HG03196 (cell line): ENCODE data around the gene DNALI1.
"Not testable (repeated sequence)": the region's sequence is repeated elsewhere in the genome, so short reads cannot be mapped to it uniquely, and the experiment has no call there.

ENCODE experiments used
- ATAC-seq: cut with Tn5 transposase; IDR thresholded peaks from one replicate; pipeline ENCODE4 v1.9.1; 2021; ENCODE audit not compliant: unreplicated experiment

Gene DNALI1

GRCh38 chr1:37556712-37557196 is at the start of gene DNALI1:
DNALI1 (plus strand) TSS chr1:37556940; CDS start chr1:37556995, 55 bp downstream.
- no peak for ATAC-seq

- ATAC-seq = no peak
Measured at GRCh38 chr1:37509181-37509580, 47.6 kb upstream of the DNALI1 start.

GRCh38 chr1:37513795-37514349 is 42.9 kb upstream of the DNALI1 start:
- peak; percentile 24 for ATAC-seq

- peak; percentile 84 for ATAC-seq
Measured at GRCh38 chr1:37514350-37515184, 42.2 kb upstream of the DNALI1 start, which contains the start of gene MEAF6. MEAF6 (minus strand) TSS chr1:37514766; CDS start chr1:37514746, 20 bp downstream.

GRCh38 chr1:37515185-37516034 is 41.3 kb upstream of the DNALI1 start:
- ATAC-seq = no peak

- no peak for ATAC-seq
Measured at GRCh38 chr1:37517569-37517968, 39.2 kb upstream of the DNALI1 start.

- not testable (repeated sequence) for ATAC-seq
Measured at GRCh38 chr1:37518241-37518640, 38.5 kb upstream of the DNALI1 start.

GRCh38 chr1:37518929-37519328 is 37.8 kb upstream of the DNALI1 start:
- not testable (repeated sequence) for ATAC-seq

- ATAC-seq = no peak
Measured at GRCh38 chr1:37519613-37520012, 37.1 kb upstream of the DNALI1 start.

GRCh38 chr1:37529888-37530287 is 26.9 kb upstream of the DNALI1 start:
- not testable (repeated sequence) for ATAC-seq

- not testable (repeated sequence) for ATAC-seq
Measured at GRCh38 chr1:37532418-37533156, 24.2 kb upstream of the DNALI1 start.

- ATAC-seq = no peak
Measured at GRCh38 chr1:37533317-37534093, 23.2 kb upstream of the DNALI1 start.

- ATAC-seq = no peak
Measured at GRCh38 chr1:37537378-37537777, 19.4 kb upstream of the DNALI1 start.

GRCh38 chr1:37539154-37539553 is 17.6 kb upstream of the DNALI1 start:
- not testable (repeated sequence) for ATAC-seq

GRCh38 chr1:37540036-37540785 is 16.5 kb upstream of the DNALI1 start:
- ATAC-seq = no peak

- no peak for ATAC-seq
Measured at GRCh38 chr1:37544530-37544929, 12.2 kb upstream of the DNALI1 start.

- ATAC-seq = no peak
Measured at GRCh38 chr1:37545019-37545418, 11.7 kb upstream of the DNALI1 start.

- no peak for ATAC-seq
Measured at GRCh38 chr1:37549341-37549740, 7.4 kb upstream of the DNALI1 start.

GRCh38 chr1:37553598-37553926 is 3.2 kb upstream of the DNALI1 start:
- no peak for ATAC-seq
